IPS-20b (cell line): ENCODE measurements around the gene HSD17B7.
"Not testable (repeated sequence)": the region's sequence is repeated elsewhere in the genome, so short reads cannot be mapped to it uniquely, and the experiment has no call there.

ENCODE experiments used
- H3K27ac ChIP-seq: one replicate; pipeline ENCODE4 v1.5.1; 2013; ENCODE audit warnings: low read length
- H3K27me3 ChIP-seq: 2 replicates; pipeline ENCODE4 v1.6.1; 2013; ENCODE audit warnings: mild to moderate bottlenecking, low read length, inconsistent platforms; ENCODE audit not compliant: insufficient read depth
- H3K36me3 ChIP-seq: 2 replicates; pipeline ENCODE4 v1.6.1; 2013; ENCODE audit warnings: low read depth, mild to moderate bottlenecking, inconsistent platforms, low read length, moderate library complexity; ENCODE audit not compliant: insufficient read depth
- H3K4me1 ChIP-seq: 2 replicates; pipeline ENCODE4 v1.6.1; 2013; ENCODE audit warnings: mild to moderate bottlenecking, control low read depth, inconsistent platforms, low read length, moderate library complexity; ENCODE audit not compliant: insufficient read depth
- H3K4me3 ChIP-seq: 2 replicates; pipeline ENCODE4 v1.5.1; 2013; ENCODE audit warnings: mild to moderate bottlenecking, low read length, inconsistent platforms
- H3K9ac ChIP-seq: 2 replicates; pipeline ENCODE4 v1.6.1; 2013; ENCODE audit warnings: low read depth, mild to moderate bottlenecking, inconsistent platforms, low read length, moderate library complexity
- H3K9me3 ChIP-seq: 2 replicates; pipeline ENCODE4 v1.6.1; 2013; ENCODE audit warnings: mild to moderate bottlenecking, low read depth, low read length, inconsistent platforms; ENCODE audit not compliant: insufficient read depth

Gene HSD17B7

DNA sequence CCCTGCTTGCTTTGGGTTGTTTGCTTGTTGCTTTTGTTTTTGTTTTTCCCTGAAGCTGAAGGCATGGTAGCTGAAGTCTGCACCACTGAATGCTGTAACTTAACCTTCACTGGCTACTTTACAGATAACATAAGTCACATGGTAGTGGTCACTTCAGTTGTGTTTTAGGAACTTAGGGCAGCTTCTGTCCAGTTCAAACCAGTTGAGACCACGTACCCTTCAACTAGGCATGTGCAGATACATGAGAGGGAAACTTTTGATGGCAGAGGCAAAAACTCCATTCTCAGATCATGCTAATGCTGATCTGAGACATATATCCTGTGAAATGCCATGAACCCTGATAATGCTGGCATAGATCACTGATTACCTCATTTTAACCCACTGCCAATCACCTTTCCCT, 28.2 kb downstream of the HSD17B7 start:
- H3K36me3 ChIP-seq, H3K27ac ChIP-seq, H3K9me3 ChIP-seq, H3K9ac ChIP-seq, H3K4me3 ChIP-seq: not testable (repeated sequence)
- peaks cover 19% of the 10 kb centered on the region for H3K27me3 ChIP-seq
- H3K4me1 ChIP-seq: peaks cover 12% of the 10 kb centered on the region

DNA sequence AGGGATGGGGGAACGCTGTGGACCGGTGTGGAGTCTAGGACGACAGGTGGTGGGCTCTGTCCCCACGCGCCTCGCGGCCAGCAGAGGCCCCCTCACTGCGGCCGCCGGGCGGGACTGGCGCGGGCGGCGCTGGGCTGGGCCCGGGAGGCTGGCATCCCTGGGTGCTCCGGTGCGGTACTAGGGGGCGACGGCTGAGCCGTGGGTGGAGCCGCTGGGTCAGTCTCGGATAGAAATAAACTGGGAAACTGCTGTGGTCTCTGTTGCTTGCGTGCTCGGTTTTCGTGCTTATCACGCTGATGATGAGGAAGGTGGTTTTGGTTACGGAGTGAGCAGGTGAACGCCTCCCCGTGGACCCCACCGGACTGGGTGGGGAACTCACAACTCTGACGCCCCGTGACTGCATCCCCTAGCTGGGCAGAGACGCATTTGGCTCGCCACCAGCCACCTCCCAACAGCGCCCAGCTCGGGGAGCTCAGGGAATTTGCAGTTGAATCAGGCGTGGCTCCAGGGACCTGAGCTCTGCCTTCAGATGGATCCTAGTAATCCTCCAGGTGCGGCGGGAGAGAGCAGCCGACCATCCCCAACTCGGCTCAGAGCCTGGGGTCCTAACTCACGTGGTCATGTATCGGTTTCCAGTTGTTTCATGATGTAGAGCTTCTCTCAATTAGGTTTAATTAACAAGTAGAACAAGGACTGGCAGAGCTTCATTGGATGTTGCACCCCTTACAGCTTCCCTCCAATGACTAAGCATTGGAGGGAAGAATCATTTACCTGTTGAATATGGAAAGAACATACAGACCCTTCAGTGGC, 32.1 kb downstream of the HSD17B7 start:
- Histone ChIP-seq H3K9ac (peak overlapping the region; percentile 31; the same call in 1 of the 2 replicates), H3K4me3 (peak overlapping the region; percentile 72), H3K9me3 (no peaks in the 10 kb centered on the region), H3K27ac (no peak overlapping the region), H3K36me3 (no peaks in the 10 kb centered on the region), H3K27me3 (peaks cover 20% of the 10 kb centered on the region), H3K4me1 (peaks cover 15% of the 10 kb centered on the region)

DNA sequence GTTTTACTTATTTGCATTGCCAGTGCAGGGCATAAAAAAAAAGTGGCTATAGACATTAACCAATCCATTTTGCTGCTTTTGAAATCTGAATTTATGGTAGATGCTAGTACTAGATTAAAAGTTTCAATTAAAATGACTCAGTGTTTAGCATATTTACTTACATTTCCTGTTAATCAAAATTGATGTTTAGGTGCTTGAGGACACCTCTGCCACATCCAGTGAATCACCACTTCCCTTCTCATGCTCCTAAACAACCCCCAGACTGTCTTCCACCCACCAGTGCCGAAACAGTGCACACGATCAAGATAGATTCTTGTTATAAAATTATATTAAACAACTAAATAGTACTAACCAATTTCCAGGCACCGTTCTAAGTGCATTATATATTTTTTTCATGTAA, 32.7 kb downstream of the HSD17B7 start:
- Histone ChIP-seq H3K36me3 (no peaks in the 10 kb centered on the region), H3K27ac (no peak overlapping the region), H3K4me3 (peak overlapping the region; percentile 72), H3K4me1 (peaks cover 15% of the 10 kb centered on the region), H3K27me3 (peaks cover 20% of the 10 kb centered on the region), H3K9ac (peak overlapping the region; percentile 31; the same call in 1 of the 2 replicates), H3K9me3 (no peaks in the 10 kb centered on the region)

DNA sequence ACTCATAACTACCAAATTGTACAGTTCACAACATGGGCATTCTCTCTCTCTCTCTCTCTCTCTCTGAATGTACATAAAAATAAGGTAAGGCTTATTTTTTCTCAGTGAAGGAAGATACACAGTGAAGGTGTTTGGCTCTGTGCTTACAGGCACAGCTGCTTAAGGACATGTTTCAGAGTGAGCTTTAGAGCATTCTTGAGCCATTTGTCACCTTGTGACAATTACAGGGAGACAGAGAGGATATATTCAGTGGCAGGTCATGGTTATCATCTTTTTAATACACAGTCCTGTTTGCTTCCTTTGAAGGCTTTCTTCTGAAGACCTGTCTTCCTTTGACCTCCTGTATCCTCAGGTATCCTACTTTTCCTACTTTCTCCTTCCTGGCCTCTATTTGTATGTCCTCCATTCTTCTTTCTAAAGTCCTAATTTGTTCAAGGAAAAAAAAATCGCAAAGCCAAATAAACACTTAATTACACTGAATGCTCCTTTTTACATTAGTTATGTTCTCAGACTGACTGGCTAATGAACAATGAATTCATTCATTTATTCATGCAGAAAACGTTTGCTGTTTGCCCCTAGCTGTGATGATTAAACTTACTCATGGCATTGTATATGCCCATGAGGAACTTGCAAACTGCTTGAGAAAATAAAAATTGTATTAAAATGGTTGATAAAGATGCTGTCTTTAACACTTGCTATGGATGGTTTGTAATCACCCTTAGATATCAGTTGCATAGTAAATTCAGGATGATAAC, 33.4 kb downstream of the HSD17B7 start:
- Histone ChIP-seq H3K9ac (no peak overlapping the region), H3K4me1 (peaks cover 15% of the 10 kb centered on the region), H3K36me3 (no peaks in the 10 kb centered on the region), H3K9me3 (no peaks in the 10 kb centered on the region), H3K27ac (no peak overlapping the region), H3K27me3 (peaks cover 24% of the 10 kb centered on the region), H3K4me3 (no peak overlapping the region)

DNA sequence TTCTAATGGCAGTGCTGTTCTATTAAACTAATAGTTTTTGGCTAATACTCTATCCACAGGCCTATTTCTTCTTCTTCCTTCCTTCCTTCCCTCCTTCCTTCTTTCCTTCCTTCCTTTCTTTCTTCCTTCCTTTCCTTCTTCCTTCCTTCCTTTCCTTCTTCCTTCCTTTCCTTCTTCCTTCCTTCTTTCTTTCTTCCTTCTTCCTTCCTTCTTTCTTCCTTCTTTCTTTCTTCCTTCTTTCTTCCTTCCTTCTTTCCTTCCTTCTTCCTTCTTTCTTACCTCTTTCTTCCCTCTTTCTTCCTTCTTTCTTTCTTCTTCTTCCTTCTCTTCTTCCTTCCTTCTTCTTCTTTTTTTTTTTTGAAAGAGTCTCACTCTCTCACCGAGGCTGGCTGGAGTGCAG, 38.8 kb downstream of the HSD17B7 start:
- Histone ChIP-seq H3K27me3 (peaks cover 4% of the 10 kb centered on the region; the same call in 1 of the 2 replicates), H3K27ac (no peak overlapping the region), H3K9me3 (no peaks in the 10 kb centered on the region), H3K36me3 (no peaks in the 10 kb centered on the region), H3K9ac (no peak overlapping the region), H3K4me1 (peaks cover 7% of the 10 kb centered on the region; the same call in 1 of the 2 replicates), H3K4me3 (no peak overlapping the region)

DNA sequence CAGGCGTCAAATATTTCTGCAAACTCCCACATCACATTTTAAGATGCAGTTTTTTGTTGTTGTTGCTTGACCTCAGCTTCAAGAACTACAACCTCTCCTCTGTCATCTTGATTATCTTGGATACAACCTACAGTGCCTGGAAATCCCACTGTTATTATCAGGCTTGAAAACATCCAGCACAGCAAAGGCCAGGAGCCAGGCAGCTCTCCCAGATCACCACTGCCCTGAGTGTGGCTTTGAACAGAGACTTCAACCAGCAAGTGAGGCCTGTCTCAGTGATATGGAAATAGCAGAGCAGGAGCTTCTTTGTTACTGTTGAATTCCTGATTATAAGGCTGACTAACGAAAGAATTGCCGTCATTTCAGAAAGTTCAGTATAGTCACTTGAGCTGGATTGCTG, 42.0 kb downstream of the HSD17B7 start:
- Histone ChIP-seq H3K9me3 (no peaks in the 10 kb centered on the region), H3K4me3 (no peak overlapping the region), H3K27me3 (peaks cover 4% of the 10 kb centered on the region; the same call in 1 of the 2 replicates), H3K27ac (no peak overlapping the region), H3K4me1 (peaks cover 7% of the 10 kb centered on the region; the same call in 1 of the 2 replicates), H3K36me3 (no peaks in the 10 kb centered on the region), H3K9ac (no peak overlapping the region)

DNA sequence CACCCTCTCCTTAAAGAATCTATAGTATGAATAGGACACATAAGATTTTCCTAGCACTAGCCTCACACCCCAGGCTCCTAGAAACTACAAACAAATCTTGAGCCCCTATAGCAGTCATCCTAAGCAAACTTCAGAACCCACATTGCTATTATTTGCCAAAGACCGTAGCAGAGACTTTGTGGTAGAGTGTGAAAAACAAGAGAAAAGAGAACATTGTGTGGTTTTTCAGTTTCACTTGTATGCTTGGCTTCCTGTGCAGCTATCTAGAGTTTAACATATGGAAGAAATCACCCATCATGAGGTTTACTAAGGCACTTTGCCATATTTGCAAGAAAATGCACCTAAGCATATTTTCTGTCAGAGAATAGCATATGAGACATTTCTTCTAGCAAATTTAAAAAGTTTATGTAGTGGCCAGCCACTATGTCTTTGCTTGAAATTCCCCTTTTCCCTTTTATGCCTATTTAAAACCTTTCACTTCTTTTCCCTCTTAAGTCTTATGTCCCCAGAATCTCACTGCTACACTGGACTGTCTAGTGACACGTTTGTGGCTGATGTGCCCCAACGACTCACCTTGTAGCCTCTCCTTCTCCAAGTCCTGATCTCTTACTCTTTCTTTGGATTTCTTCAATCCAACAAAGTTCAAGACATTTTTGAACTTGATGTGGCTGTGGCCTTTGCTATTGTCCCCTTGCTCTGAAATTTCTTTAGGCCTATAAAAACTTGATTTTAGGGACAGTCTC, 44.8 kb downstream of the HSD17B7 start:
- no peak overlapping the region for H3K9ac ChIP-seq
- no peak overlapping the region for H3K4me3 ChIP-seq
- no peak overlapping the region for H3K27ac ChIP-seq
- peaks cover 9% of the 10 kb centered on the region; the same call in 1 of the 2 replicates for H3K9me3 ChIP-seq
- H3K4me1 ChIP-seq: peaks cover 7% of the 10 kb centered on the region; the same call in 1 of the 2 replicates
- no peaks in the 10 kb centered on the region for H3K27me3 ChIP-seq
- H3K36me3 ChIP-seq: no peaks in the 10 kb centered on the region

DNA sequence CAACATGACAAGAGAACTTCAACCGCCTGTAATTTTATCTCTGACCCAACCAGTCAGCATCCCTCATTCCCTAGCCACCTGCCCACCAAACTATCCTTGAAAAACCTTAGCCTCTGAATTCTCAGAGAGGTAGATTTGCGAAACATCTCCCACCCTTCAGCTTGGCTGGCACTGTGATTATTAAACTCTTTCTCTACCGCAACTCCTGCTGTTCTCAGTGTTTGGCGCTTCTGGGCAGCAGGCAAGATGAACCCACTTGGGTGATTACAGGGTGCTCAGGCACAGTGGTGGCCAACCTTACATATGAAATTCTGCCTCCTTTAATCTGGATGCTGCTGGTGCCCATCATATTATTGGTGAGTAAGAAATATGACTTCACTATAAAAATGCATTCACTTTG, 48.4 kb downstream of the HSD17B7 start:
- Histone ChIP-seq H3K9me3 (peaks cover 9% of the 10 kb centered on the region; the same call in 1 of the 2 replicates), H3K4me1 (no peaks in the 10 kb centered on the region), H3K9ac (no peak overlapping the region), H3K27ac (no peak overlapping the region), H3K4me3 (no peak overlapping the region), H3K27me3 (no peaks in the 10 kb centered on the region), H3K36me3 (no peaks in the 10 kb centered on the region)

DNA sequence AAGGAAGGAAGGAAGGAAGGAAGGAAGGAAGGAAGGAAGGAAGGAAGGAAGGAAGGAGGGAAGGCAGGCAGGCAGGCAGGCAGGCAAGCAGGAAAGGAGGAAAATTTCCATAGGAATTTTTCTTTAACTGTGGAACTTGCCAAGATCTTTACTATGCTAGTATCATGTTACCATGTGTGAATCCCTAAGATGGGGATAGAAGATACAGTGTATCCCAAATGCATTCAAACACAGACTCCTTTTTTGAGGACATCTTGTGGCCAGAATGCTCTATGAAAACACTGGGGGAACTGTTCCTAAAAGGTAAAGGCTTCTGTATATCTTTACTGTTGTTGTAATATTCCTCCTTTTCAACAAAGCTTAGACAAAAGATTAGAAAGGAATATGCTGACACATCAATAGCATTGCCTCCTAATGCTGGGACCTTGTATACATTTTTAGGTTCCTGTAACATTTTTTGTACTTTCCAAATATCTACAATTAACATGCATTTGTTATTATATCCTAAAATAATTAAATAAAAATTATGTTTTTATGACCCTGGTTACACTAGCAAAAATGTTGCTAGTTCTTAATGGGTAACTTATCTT, 49.8 kb downstream of the HSD17B7 start:
- Histone ChIP-seq H3K4me3 (no peak overlapping the region), H3K4me1 (no peaks in the 10 kb centered on the region), H3K27me3 (no peaks in the 10 kb centered on the region), H3K27ac (no peak overlapping the region), H3K36me3 (no peaks in the 10 kb centered on the region), H3K9ac (no peak overlapping the region), H3K9me3 (peaks cover 9% of the 10 kb centered on the region; the same call in 1 of the 2 replicates)

DNA sequence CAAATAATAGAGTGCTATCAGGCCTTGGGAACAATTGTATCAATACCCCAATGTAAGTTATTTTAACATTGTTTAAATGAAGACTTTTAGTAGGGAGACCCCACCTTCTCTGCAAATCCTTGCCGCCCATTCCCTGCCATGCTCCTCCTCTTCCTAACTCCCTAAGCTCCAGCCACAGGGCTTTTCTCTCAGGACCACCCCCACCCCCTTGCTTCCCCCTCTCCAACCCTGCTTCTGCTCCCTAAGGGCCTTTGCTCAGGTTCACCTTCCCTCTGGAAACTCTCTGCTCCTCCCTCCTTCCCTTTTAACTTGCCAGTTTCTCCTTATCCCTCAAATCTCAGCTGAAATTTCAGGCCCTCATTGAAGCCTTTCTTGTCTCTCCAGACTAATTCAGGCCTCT, 53.7 kb downstream of the HSD17B7 start:
- Histone ChIP-seq H3K36me3 (no peaks in the 10 kb centered on the region), H3K9ac (no peak overlapping the region), H3K9me3 (peaks cover 1% of the 10 kb centered on the region; the same call in 1 of the 2 replicates), H3K27ac (no peak overlapping the region), H3K4me3 (no peak overlapping the region), H3K4me1 (no peaks in the 10 kb centered on the region), H3K27me3 (no peaks in the 10 kb centered on the region)
